Stimulated activated CD8-positive, alpha-beta memory T cell treated with anti-CD3 and anti-CD28 coated beads, Interleukin-7, amount 100 ng/mL, for 1 hour (primary cell): ENCODE measurements around the gene TAF7.
A peak's percentile ranks its signal among the peaks of the same experiment; 100 is the strongest.
"Not testable (repeated sequence)": the region's sequence is repeated elsewhere in the genome, so short reads cannot be mapped to it uniquely, and the experiment has no call there.

Experiments
- DNase-seq, 2 donors: peaks; one replicate each; pipeline ENCODE4 v3.0.0-alpha.2; 2020; ENCODE audit warnings: low read depth in 2 of 2

The TAF7 gene

GRCh38 chr5:141338538-141339306, 18.1 kb upstream of the TAF7 start, which contains the start of gene PCDHGA2:
Gene PCDHGA2, plus strand, starts transcription at chr5:141338760.
- DNase-seq: no peak

- DNase-seq: not testable (repeated sequence)
Measured at GRCh38 chr5:141332571-141332970, 12.0 kb upstream of the TAF7 start.

- no peak for DNase-seq
Measured at GRCh38 chr5:141330299-141331080, 9.9 kb upstream of the TAF7 start, which contains the start of gene PCDHGA1. Gene PCDHGA1, plus strand, starts transcription at chr5:141330514.

- no peak for DNase-seq
Measured at GRCh38 chr5:141328231-141328630, 7.6 kb upstream of the TAF7 start.

GRCh38 chr5:141326088-141326854, 5.7 kb upstream of the TAF7 start:
- DNase-seq: peak; percentile 20 to 45

- no peak for DNase-seq
Measured at GRCh38 chr5:141322261-141322660, 1.7 kb upstream of the TAF7 start.

GRCh38 chr5:141319699-141320098, 885 bp downstream of the TAF7 start:
- DNase-seq: no peak

- no peak for DNase-seq
Measured at GRCh38 chr5:141319202-141319601, 1.4 kb downstream of the TAF7 start.

- not testable (repeated sequence) for DNase-seq
Measured at GRCh38 chr5:141316963-141317362, 3.6 kb downstream of the TAF7 start.

- no peak for DNase-seq
Measured at GRCh38 chr5:141313711-141314110, 6.9 kb downstream of the TAF7 start.

- no peak for DNase-seq
Measured at GRCh38 chr5:141306630-141307029, 14.0 kb downstream of the TAF7 start.

- no peak for DNase-seq
Measured at GRCh38 chr5:141303756-141304155, 16.8 kb downstream of the TAF7 start, which contains the start of gene SLC25A2. Gene SLC25A2, minus strand, starts transcription at chr5:141304049. Its CDS starts 184 bp downstream, at chr5:141303865.

- DNase-seq: no peak
Measured at GRCh38 chr5:141298376-141298775, 22.2 kb downstream of the TAF7 start.

GRCh38 chr5:141272906-141273305, 47.7 kb downstream of the TAF7 start:
- no peak for DNase-seq

GRCh38 chr5:141269195-141269594, 51.4 kb downstream of the TAF7 start:
- no peak for DNase-seq
